Activated CD4-positive, alpha-beta T cell treated with anti-CD3 and anti-CD28 coated beads, Interleukin-2, Interleukin-6, amounts not matched to agents 100 ng/mL and 50 ng/mL, durations not matched to agents 16 hours and 8 hours (primary cell): ENCODE results near the gene OMP.

Source experiments
- DNase-seq: peaks from one replicate; pipeline ENCODE4 v3.0.0-alpha.2; 2020

The OMP gene

GRCh38 chr11:77125695-77126094, 23.1 kb downstream of the OMP start:
- DNase-seq = no peak

GRCh38 chr11:77126156-77126775, 23.6 kb downstream of the OMP start:
- no peak for DNase-seq

GRCh38 chr11:77126861-77127234, 24.2 kb downstream of the OMP start:
- no peak for DNase-seq

- DNase-seq = peak; percentile 64
These were observed 24.7 kb downstream of the OMP start for GRCh38 chr11:77127235-77127911.

- DNase-seq = no peak
These were observed 25.5 kb downstream of the OMP start, which contains the start of gene MYO7A for GRCh38 chr11:77127920-77128691. TSS of gene MYO7A (plus strand) at chr11:77128246. CDS start at chr11:77130635, 2,389 bp downstream.

- no peak for DNase-seq
These were observed 26.6 kb downstream of the OMP start for GRCh38 chr11:77129069-77129841.

- no peak for DNase-seq
These were observed 27.5 kb downstream of the OMP start for GRCh38 chr11:77129842-77130756.

- DNase-seq = no peak
These were observed 28.3 kb downstream of the OMP start for GRCh38 chr11:77130763-77131513.

GRCh38 chr11:77131560-77131959, 28.9 kb downstream of the OMP start:
- no peak for DNase-seq

GRCh38 chr11:77135069-77135468, 32.4 kb downstream of the OMP start:
- DNase-seq = peak; percentile 15

- DNase-seq = peak; percentile 57
These were observed 33.4 kb downstream of the OMP start for GRCh38 chr11:77136074-77136473.

- DNase-seq = no peak
These were observed 34.3 kb downstream of the OMP start for GRCh38 chr11:77136784-77137420.

GRCh38 chr11:77137421-77137820, 34.8 kb downstream of the OMP start:
- no peak for DNase-seq

- DNase-seq = no peak
These were observed 35.5 kb downstream of the OMP start for GRCh38 chr11:77138106-77138649.

- DNase-seq = no peak
These were observed 36.6 kb downstream of the OMP start for GRCh38 chr11:77139201-77139600.

- no peak for DNase-seq
These were observed 37.7 kb downstream of the OMP start for GRCh38 chr11:77140231-77140851.

GRCh38 chr11:77141034-77141433, 38.4 kb downstream of the OMP start:
- no peak for DNase-seq

GRCh38 chr11:77141475-77141874, 38.8 kb downstream of the OMP start:
- no peak for DNase-seq

- DNase-seq = peak; percentile 37
These were observed 39.7 kb downstream of the OMP start for GRCh38 chr11:77142091-77142975.
